Effector CD8-positive, alpha-beta T cell (primary cell): ENCODE data around the gene MYL7.

Experiments
- DNase-seq: peaks from one replicate; lab custom pipeline; 2025; lab: John Stamatoyannopoulos, UW

MYL7 gene

DNA sequence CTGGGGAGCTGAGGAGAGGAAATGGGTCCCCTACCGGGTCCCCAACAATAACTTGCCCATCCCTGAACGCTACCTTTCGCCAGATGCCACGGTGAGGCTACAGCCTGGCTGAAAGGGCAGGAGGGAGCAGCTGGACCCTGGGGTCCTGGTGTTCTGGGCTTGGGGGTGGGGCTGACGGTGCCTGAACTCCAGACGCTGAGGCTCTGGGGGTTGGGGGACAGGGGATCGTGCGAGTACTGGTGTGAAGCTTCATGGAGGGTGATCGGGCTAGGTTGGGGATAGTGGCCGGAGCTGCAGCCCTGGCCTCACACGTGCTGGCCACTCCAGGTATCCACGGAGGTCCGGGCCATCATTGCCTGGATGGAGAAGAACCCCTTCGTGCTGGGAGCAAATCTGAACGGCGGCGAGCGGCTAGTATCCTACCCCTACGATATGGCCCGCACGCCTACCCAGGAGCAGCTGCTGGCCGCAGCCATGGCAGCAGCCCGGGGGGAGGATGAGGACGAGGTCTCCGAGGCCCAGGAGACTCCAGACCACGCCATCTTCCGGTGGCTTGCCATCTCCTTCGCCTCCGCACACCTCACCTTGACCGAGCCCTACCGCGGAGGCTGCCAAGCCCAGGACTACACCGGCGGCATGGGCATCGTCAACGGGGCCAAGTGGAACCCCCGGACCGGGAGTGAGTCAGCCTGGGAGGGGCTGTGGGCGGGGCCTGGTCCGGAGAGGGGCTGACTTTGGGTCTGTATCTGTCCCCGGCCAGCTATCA, 28.7 kb downstream of the MYL7 start:
- DNase-seq, result no peak

DNA sequence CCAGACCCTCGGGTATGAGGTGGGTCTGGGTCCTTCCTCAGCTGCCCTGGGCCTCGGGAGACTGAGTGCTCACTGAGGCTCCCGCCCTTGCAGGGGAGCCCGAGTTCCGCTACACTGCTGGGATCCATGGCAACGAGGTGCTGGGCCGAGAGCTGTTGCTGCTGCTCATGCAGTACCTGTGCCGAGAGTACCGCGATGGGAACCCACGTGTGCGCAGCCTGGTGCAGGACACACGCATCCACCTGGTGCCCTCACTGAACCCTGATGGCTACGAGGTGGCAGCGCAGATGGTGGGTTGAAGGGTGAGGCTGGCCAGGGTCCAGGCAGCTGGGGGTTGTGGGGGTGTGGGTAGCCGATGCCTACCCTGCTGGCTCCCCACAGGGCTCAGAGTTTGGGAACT, 29.4 kb downstream of the MYL7 start:
- no peak for DNase-seq

DNA sequence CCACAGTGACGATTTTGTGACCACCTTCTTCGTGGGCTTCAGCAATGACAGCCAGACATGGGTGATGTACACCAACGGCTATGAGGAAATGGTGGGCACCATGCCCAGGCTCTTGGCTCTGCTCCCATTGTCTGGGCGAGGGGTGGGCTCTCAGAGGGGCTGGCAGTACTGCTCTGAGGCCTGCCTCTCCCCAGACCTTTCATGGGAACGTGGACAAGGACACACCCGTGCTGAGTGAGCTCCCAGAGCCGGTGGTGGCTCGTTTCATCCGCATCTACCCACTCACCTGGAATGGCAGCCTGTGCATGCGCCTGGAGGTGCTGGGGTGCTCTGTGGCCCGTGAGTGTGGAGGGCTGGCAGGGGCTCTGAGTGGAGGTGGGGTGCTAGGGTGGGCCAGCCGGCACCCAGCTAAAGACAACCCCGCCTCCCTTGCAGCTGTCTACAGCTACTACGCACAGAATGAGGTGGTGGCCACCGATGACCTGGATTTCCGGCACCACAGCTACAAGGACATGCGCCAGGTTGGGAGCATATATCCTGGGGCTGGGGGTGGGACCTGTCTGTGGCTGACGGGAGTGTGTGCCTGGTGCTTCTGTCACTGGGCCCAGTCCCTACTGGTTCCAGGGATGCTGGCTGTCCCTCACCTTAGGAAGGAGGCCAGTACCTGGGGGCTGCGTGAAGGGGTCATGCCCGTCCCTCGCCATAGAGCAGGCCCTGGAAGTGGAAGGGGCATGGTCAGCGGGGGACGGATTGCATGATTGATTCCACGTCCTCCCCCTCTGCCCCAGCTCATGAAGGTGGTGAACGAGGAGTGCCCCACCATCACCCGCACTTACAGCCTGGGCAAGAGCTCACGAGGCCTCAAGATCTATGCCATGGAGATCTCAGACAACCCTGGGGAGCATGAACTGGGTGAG, 30.2 kb downstream of the MYL7 start:
- no peak for DNase-seq

DNA sequence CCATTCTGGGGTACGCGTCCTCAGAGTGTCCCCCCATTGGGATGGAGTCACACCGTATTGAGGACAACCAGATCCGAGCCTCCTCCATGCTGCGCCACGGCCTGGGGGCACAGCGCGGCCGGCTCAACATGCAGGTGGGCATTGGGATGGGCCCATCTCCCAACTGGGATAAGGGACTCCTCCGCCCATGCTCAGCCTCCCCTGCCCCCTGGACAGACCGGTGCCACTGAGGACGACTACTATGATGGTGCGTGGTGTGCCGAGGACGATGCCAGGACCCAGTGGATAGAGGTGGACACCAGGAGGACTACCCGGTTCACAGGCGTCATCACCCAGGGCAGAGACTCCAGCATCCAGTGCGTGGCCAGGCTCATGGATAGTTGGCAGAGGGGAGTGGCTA, 31.1 kb downstream of the MYL7 start:
- DNase-seq, result no peak

DNA sequence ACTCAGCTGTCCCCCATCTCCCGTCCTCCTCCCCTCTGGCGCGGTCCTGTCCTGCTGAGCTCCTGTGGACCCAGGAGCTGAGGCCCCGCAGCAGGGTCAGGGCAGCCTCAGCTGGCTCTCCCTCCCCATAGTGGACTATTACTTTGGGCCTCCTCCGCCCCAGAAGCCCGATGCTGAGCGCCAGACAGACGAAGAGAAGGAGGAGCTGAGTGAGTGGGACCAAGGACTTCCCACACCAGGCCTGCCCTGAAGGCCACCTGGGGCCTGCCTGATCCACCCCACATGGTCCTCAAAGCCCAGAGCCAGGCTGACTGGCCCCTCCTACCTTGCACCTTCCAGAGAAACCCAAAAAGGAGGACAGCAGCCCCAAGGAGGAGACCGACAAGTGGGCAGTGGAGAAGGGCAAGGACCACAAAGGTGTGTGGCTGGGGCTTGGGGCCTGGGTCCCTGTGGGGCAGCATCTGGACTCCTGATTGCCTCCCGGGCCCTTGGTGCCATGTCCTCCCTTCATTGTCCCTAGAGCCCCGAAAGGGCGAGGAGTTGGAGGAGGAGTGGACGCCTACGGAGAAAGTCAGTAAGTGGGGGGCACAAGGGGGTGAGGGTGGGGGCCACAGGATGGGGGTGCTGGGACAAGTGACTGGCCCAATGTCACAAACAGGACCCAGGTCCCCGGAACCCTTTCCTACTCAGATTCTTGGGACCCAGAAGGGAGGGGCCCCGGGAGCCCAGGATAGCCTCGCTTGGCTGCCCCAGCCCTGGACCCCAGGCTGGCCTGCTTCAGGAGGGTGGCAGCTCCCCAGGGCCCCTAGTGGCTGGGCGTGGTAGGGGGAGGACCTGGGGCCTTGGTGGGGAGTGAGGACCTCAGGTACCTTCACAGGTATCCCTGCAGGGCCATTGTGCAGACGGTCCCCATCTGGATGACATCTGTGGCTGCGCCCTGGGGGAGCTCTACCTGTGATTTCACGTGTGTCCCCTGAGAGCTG, 32.1 kb downstream of the MYL7 start:
- no peak for DNase-seq

DNA sequence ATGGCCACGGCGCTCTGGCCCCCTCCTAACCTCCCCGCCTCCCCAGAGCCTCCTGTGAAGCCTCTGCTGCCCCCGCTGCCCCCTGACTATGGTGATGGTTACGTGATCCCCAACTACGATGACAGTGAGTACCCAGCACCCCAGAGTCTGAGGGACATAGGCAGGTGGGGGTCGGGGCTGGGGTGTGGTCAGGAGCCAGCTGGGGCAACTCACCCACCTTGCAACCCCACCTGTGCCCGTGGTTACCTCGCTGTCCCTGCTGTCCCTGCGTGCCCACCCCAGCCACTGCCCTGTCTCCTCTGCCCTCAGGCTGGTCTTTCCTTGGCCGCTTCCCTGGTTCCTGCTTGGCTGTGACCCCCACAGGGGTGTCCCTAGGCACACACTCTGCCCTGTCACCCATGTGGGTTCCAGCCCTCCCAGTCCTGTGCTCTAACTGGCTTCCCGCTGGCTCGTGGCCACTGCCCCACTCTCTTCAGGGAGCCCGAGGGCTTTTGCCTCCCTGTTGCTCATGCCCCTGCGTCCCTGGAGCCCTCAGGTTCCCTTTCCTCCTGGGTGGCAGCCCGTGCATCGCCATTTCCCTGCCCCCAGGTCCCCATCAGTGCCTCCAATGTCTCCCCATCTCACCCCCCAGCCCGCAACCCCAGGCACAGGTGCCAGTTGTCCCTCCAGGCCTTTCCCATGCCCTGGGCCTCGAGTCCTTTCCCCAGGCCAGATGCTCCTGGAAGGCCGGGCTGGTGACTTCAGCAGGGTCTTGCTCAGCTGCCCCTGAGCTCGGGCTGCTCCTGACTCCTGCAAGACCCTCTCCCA, 33.0 kb downstream of the MYL7 start:
- DNase-seq, result no peak

DNA sequence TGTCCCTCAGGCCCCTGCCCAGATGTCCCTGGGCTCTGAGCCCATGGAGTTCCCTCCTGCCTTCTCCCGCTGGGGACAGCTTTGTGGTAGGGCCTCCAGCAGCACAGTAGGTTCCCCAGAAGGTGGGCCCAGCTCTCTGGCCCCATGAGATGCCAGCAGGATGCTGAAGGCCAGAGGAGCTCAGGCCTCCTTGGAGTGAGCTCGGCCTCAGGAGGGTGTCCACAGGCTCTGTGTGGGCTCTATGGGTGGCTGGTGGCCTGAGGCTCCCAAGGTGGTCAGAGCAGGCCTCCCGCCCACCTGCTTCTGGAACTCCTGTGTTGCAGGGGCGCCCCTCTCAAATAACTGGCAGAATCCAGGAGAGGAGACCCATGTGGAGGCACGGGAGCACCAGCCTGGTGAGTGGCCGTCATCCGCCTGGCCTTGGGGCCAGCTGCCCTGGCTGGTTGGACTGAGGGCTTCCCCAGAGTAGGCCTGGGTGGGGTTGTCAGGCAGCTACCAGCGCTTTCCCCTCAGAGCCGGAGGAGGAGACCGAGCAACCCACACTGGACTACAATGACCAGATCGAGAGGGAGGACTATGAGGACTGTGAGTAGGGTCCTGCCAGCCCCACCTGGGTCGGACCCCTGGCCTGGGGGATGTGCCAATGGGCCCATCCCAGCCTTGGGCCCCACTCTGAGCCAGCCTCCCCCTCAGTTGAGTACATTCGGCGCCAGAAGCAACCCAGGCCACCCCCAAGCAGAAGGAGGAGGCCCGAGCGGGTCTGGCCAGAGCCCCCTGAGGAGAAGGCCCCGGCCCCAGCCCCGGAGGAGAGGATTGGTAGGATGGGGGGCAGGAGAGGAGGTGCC, 33.8 kb downstream of the MYL7 start:
- no peak for DNase-seq

DNA sequence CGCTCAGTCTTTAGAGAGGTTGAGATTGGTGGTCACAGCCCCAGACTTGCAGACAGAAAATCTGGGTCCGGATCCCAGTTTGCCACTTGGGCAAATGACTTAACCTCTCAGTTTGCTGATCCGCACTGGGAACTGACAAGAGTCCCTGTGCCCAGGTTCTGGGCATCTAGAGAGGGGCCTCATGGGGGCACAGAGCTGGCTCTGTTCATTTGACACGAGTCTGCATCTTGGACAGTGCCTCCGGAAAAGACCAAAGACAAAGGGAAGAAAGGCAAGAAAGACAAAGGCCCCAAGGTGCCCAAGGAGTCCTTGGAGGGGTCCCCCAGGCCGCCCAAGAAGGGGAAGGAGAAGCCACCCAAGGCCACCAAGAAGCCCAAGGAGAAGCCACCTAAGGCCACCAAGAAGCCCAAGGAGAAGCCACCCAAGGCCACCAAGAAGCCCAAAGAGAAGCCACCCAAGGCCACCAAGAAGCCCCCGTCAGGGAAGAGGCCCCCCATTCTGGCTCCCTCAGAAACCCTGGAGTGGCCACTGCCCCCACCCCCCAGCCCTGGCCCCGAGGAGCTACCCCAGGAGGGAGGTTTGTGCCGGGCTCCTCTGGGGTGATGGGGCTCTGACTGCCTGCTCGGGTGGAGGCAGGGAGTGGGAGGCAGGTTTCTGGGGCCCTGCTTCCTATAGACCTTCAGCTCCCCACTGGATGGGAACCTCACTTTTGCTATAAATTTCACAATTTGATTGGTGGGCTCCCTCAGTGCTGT, 34.6 kb downstream of the MYL7 start:
- DNase-seq, result no peak

DNA sequence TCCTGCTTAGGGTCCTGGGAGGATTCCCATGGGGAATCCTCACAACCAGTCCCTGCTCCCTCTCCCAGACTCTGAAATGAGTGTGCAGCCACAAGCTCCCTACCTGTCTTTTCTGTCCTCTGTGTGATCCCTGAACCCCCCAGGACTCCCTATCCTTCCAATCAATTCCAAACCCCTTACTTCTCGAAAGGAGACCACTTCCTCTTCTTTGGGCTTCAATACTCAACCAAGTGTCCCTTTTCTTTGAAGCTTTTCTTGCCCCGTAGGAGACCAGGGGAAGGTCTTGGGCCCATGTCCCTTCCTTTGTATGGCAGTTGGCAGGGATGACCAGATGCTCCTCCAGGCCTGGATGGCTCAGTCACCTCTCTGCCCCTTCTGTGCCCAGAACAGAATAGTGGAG, 35.3 kb downstream of the MYL7 start:
- no peak for DNase-seq

DNA sequence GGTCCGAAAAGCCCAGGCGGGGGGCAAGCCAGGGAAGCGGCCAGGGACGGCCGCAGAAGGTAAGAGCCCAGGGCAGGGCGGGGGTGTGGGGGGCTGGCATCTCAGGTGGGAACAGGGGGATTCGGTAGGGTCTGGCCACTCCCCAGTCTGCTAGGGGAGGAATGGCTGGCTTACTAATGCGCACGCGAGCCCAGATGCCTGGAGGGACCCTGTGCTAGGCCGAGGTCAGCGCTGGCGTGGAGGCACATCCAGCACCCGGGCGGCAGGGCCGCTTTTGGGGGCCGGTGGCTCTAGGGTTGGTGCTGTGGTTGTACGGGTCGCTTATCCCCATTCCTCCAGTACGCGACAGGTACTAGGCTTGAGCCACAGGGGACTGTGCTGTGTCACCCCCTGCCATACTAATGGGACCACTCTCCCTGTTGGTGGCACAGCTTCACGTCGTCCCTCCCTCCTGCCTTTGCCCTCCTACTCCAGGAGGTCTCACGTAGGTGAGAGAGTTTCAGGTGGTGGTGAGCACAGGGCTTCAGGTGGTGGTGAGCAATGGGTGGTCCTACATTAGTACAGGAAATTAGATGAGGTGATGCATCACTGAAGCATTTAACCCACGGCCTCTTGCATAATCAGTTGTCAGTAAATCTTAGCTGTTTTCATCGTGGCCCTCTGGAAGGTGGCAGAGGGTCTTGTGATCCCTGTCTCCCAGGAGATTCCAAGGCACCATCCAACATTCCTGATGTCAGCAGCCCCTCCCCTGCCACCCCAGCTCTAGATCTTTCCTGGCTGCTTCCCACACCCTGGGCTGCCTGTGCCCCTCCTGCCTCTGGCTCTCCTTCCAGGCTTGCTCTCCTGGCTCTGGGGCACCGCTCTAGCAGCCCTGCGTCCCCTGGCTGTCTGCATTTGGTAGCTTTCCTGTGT, 36.0 kb downstream of the MYL7 start:
- DNase-seq, result no peak

DNA sequence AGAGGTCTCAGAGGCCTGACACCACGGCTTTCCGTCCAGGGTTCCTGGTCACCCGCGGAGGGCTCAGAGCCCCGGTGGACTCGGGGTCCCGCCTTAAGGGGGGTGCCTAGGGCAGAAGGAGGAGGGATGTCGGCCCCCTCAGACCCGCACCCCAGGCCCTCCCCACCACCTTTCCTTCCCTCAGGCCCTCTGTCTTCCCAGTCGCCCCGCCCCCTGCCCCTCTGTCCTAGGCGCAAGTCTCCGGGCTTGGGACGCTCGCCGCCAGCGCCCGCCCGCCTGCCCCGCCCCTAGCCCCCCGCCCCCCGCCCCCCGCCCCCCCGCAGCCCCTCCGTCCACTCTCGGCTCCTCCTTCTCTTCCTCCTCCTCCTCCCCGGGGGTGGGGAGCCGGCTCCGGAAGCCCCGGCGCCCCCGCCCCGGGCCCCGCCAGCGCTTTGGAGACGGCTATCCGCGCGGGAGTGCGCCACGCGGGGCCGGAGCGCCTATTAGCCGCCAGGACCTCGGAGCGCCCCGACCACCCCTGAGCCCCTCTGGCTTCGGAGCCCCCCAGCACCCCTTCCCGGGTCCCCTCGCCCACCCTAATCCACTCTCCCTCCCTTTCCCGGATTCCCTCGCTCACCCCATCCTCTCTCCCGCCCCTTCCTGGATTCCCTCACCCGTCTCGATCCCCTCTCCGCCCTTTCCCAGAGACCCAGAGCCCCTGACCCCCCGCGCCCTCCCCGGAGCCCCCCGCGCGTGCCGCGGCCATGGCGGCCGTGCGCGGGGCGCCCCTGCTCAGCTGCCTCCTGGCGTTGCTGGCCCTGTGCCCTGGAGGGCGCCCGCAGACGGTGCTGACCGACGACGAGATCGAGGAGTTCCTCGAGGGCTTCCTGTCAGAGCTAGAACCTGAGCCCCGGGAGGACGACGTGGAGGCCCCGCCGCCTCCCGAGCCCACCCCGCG, 36.9 kb downstream of the MYL7 start, which contains the start of gene AEBP1:
Gene AEBP1, plus strand, starts transcription at position 423 of the 937 bp plus-strand sequence. Its CDS starts 321 bp downstream, at position 744.
- DNase-seq, result no peak

DNA sequence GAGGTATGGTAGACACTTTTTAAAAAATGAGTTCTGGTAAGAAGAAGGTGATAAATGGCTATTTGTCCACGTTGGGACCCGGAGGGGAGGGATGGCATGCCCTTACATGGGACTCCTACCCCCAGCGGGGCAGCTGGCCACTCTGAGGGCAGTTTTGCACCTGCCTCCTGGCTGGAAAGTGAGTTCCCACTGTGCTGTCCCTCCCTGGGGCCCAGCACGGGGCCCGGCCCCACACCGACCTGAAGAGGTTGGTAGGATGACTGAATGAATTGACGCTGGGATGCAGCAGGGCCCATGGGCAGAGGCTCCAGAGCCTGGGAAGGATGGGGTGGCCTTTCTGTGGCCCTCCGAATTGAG, 37.6 kb downstream of the MYL7 start:
- DNase-seq, result no peak

DNA sequence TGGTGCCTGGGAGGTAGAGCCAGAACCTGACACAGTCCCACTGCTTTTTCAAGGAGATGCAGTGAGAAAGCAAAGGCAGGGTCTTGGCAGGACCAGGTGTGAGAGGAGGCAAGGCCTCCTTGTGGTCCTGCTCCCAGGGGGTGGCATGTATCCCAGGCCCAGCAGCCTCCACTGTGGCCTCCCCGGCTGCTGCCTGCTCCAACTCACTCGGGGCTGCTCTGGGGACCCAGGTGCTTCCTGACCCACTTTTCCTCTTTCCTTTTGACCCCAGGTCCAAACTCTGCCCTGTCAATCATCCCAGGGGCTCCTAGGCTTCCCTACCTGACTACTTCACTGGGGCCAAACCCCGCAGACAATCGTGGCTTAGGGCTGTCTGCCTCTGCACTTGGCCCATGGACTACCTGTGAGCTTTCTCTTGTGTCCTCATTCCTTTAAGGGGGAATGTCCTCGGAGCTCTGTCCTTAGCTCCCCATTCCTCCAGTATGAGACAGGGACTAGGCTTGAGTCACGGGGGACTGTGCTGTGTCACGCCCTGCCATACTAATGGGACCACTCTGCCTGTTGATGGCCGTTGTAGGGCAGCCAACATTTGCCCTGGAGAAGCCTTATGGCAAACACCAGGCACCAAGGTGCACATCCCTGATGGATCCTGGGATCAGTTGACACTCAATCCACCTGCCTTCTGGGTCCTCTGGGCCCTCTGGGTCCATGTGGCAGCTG, 38.1 kb downstream of the MYL7 start:
- DNase-seq, result no peak

DNA sequence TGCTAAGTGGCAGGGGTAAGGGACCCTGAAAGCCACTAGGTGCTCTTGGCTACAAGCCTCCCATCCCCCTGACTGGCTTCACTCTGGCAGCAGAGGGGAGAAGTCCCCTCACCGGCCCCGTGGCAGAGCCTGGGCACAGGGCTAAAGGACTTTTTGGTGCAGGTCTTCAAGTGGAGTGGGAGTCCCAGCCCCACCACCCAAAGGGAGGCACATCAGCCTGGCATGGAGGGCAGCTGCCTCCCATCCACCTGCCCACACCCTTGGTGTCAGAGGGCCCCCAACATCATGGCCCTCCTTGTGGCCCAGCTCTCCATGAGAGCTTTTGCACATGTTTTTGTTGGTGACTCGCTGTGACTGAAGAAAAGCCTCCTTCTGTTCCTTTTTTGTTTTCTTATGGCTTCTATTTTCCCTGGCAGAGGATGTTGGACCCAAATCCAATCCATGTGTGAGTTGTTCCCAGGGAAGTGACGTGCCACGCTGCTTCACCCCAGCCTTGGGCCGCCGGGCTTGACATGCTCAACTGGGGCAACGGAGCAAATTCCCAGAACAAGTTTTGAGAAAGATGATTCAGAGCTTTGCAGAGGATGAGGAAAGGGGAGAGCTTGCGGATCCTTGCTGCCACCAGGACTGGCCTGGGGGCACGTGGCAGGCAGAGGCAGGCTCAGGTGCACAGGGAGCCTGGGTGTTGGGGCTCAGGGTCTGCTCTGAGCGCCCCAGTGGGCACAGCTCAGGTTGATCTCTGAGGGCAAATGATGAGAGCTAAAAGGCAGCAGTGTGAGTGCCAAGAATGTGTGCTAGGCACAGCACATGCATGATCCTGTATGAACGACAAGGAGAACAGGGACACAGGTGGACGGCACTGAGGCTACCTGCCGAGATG, 38.9 kb downstream of the MYL7 start:
- no peak for DNase-seq

DNA sequence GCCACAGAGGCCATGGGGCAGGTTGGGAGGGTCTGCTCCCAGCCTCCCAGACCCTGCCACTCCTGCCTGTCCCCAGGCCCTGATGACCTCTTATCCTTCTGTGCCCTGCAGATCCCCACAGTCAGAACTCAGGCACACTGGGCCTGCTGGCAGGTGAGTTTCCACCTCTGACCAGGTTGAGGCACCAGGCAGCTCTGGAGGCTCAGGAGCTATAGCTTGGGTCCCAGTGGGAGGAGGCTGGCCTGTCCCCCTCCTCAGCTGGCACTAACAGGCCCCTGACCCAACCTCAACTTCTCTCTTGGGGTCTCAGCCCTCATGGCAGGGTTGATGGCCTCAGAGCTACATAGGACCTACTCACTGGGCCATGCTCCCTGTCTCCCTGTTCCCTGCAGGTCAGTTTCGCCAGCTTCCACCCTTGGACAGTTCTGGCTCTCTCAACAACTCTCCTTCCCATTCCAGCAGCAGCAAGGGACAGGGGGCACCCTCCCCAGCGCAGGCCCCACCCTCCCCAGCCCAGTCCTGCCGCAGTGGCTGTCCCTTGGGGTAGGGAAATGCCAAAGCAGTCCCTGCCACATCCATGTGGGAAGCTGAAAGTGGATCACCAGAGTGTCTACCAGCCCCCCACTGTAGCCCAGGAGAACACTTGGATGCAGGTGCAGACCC, 39.7 kb downstream of the MYL7 start:
- DNase-seq, result no peak
